ENCODE measurements around the gene DOCK11.

GRCh38 chrX:118574666-118575065, 79.1 kb downstream of the DOCK11 start:
- TF ChIP-seq CTCF (IDR thresholded peaks at IDR 0.05) (no peak), POLR2A (IDR thresholded peaks at IDR 0.05) (no peak)
